ENCODE results near the gene TAS2R38. TPM values are rescaled to one million over a fixed set of nuclear protein-coding genes. Genes with fewer than 3 reads are reported as not detected.

Gene TAS2R38
- polyA plus RNA-seq, 3 donors = not detected

Other genes with a start within 250 kb of the TAS2R38 start
- 100 to 1,000 TPM; 146 to 159 (median 149) TPM for gene SSBP1, start 235.4 kb downstream of the TAS2R38 start, polyA plus RNA-seq (ENCODE audit: insufficient read length in 3 of 3)
- gene TAS2R3, start 209.7 kb downstream of the TAS2R38 start, polyA plus RNA-seq (ENCODE audit: insufficient read length in 3 of 3) = under 1 TPM; 0.19 to 0.80 (median 0.51) TPM
- gene TAS2R4, start 197.1 kb downstream of the TAS2R38 start, polyA plus RNA-seq (ENCODE audit: insufficient read length in 3 of 3) = 1 to 10 TPM in 2 of 3 donors, under 1 TPM in 1; 0.92 to 1.2 (median 1.2) TPM
- 1 to 10 TPM; 1.4 to 2.2 (median 2.2) TPM for gene TAS2R5, start 183.6 kb downstream of the TAS2R38 start, polyA plus RNA-seq (ENCODE audit: insufficient read length in 3 of 3)
- gene PRSS37, start 132.3 kb downstream of the TAS2R38 start, polyA plus RNA-seq (ENCODE audit: insufficient read length in 3 of 3) = under 1 TPM in 1 of 3 donors, not detected in 2; 0.08 TPM
- gene OR9A4, start 57.4 kb downstream of the TAS2R38 start, polyA plus RNA-seq (ENCODE audit: insufficient read length in 3 of 3) = not detected
- under 1 TPM; 0.14 to 0.26 (median 0.25) TPM for gene CLEC5A, start 26.8 kb downstream of the TAS2R38 start, polyA plus RNA-seq (ENCODE audit: insufficient read length in 3 of 3)
- 10 to 100 TPM; 13.7 to 25.4 (median 16.9) TPM for gene MGAM, start 22.1 kb upstream of the TAS2R38 start, polyA plus RNA-seq (ENCODE audit: insufficient read length in 3 of 3)
- gene MGAM2, start 137.9 kb upstream of the TAS2R38 start, polyA plus RNA-seq (ENCODE audit: insufficient read length in 3 of 3) = under 1 TPM; 0.37 to 0.92 (median 0.67) TPM

Data from right renal cortex interstitium (tissue), 3 donors.